ENCODE measurements around the gene CCDC57.

CCDC57 gene

DNA sequence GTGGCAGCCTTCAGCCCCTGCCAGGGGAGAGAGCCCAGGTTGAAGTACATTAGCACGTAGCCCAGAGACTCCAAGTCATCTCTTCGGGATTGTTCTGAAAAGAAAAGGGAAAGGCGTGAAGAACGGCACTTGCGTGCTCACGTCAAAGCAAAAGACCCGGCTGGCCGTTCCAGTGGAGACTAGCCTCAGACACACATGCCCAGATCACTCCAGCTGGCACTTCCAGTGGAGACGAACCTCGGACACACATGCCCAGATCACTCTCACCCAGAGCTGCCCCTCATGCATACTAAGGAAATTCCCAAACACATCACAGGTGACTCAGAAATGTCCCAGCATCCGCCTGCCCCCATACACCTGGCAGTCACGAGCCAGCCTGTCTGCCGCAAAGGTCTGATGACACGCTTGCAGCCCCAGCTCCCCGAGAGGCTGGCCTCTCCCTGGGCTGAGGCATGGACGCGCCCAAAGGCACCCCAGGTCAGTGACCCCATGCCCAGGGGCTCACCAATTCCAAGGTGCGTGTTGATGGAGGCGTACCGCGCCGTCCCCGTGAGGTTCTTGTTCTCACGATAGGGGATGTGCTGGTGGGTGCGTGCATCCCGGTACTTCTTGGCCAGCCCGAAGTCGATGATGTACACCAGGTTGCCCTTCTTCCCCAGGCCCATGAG is 40.0 kb upstream of the CCDC57 start:
- no peak overlapping the region for H2AFZ ChIP-seq (ENCODE audit: low read length, unreplicated experiment)
- no peak overlapping the region; the same call in 1 of the 2 replicates for H3K27ac ChIP-seq (ENCODE audit: low read depth, low read length)
- H3K36me3 ChIP-seq (ENCODE audit: insufficient read depth, low read length): peaks cover 71% of the 10 kb centered on the region
- H3K27me3 ChIP-seq (ENCODE audit: insufficient read depth, low read length): no peaks in the 10 kb centered on the region
- no peak overlapping the region for H3K4me3 ChIP-seq (ENCODE audit: low read depth, low read length)
- peaks cover 47% of the 10 kb centered on the region for H3K79me2 ChIP-seq (ENCODE audit: control insufficient read depth, insufficient read depth, low read length, unreplicated experiment)
- no peaks in the 10 kb centered on the region for H3K4me1 ChIP-seq (ENCODE audit: control insufficient read depth, insufficient read depth, low read length, unreplicated experiment)

- Histone ChIP-seq H3K27me3 (ENCODE audit: insufficient read depth, low read length) (no peaks in the 10 kb centered on the region), H3K79me2 (ENCODE audit: control insufficient read depth, insufficient read depth, low read length, unreplicated experiment) (peaks cover 31% of the 10 kb centered on the region), H2AFZ (ENCODE audit: low read length, unreplicated experiment) (no peak overlapping the region), H3K4me3 (ENCODE audit: low read depth, low read length) (no peak overlapping the region), H3K27ac (ENCODE audit: low read depth, low read length) (0 out of 2 replicates have a peak overlapping the region, but pooled peaks have one; percentile 2), H3K36me3 (ENCODE audit: insufficient read depth, low read length) (peaks cover 61% of the 10 kb centered on the region), H3K4me1 (ENCODE audit: control insufficient read depth, insufficient read depth, low read length, unreplicated experiment) (peaks cover 16% of the 10 kb centered on the region)
These were observed 38.3 kb upstream of the CCDC57 start for GRCh38 chr17:82250868-82251500.

- H2AFZ ChIP-seq (ENCODE audit: low read length, unreplicated experiment): no peak overlapping the region
- H3K79me2 ChIP-seq (ENCODE audit: control insufficient read depth, insufficient read depth, low read length, unreplicated experiment): peaks cover 21% of the 10 kb centered on the region
- peaks cover 25% of the 10 kb centered on the region for H3K4me1 ChIP-seq (ENCODE audit: control insufficient read depth, insufficient read depth, low read length, unreplicated experiment)
- H3K4me3 ChIP-seq (ENCODE audit: low read depth, low read length): no peak overlapping the region
- no peaks in the 10 kb centered on the region for H3K27me3 ChIP-seq (ENCODE audit: insufficient read depth, low read length)
- H3K36me3 ChIP-seq (ENCODE audit: insufficient read depth, low read length): peaks cover 61% of the 10 kb centered on the region
- no peak overlapping the region for H3K27ac ChIP-seq (ENCODE audit: low read depth, low read length)
These were observed 37.4 kb upstream of the CCDC57 start for GRCh38 chr17:82249896-82250581.

DNA sequence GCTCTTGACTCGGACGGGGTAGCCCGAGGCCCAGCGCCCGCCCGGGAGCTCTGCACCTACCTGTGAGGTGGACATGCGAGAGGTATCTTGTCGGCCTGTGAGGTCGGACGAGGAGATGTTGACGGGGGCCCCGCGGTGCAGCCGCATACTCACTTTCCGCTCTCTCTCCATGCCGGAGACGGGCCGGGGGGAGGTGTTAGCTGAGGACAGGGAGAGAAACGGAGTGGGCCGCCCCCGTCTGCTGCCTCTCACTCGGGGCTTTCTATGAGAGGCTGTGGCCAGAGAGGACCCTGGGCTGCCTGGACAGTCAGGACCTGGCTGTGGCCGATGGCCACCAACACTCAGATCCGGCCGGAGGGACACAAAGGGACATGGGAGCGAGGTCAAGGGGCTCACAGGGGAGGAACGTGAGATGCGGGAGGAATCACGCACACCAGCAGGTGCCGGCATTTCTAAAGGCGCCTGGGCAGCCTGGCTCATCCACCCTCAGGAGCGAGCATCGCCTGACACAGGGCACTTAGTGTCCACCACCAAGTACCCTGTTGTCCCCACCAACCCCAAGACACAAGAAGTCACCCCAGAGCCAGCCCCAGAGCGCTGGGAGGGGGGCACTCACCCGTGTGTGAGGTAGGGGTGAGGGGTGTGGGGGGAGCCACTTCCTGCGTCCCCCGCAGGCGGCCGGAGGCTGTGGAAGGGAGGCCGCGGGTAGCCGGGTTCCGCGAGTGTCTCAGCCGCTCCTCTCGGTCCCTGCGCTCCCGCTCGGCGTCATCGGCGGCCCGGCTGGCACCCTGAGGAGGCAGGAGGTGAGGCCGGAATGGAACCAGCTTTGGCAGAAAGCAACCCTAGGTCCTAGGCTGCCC is 36.4 kb upstream of the CCDC57 start:
- Histone ChIP-seq H3K27me3 (ENCODE audit: insufficient read depth, low read length) (no peaks in the 10 kb centered on the region), H2AFZ (ENCODE audit: low read length, unreplicated experiment) (no peak overlapping the region), H3K36me3 (ENCODE audit: insufficient read depth, low read length) (peaks cover 69% of the 10 kb centered on the region), H3K27ac (ENCODE audit: low read depth, low read length) (no peak overlapping the region), H3K4me3 (ENCODE audit: low read depth, low read length) (no peak overlapping the region), H3K79me2 (ENCODE audit: control insufficient read depth, insufficient read depth, low read length, unreplicated experiment) (peaks cover 21% of the 10 kb centered on the region), H3K4me1 (ENCODE audit: control insufficient read depth, insufficient read depth, low read length, unreplicated experiment) (peaks cover 27% of the 10 kb centered on the region)

- H3K27me3 ChIP-seq (ENCODE audit: insufficient read depth, low read length): no peaks in the 10 kb centered on the region
- peaks cover 74% of the 10 kb centered on the region for H3K36me3 ChIP-seq (ENCODE audit: insufficient read depth, low read length)
- H3K4me1 ChIP-seq (ENCODE audit: control insufficient read depth, insufficient read depth, low read length, unreplicated experiment): peaks cover 27% of the 10 kb centered on the region
- H3K79me2 ChIP-seq (ENCODE audit: control insufficient read depth, insufficient read depth, low read length, unreplicated experiment): peaks cover 17% of the 10 kb centered on the region
- no peak overlapping the region for H3K4me3 ChIP-seq (ENCODE audit: low read depth, low read length)
- peak overlapping the region; percentile 72 for H3K27ac ChIP-seq (ENCODE audit: low read depth, low read length)
- no peak overlapping the region for H2AFZ ChIP-seq (ENCODE audit: low read length, unreplicated experiment)
These were observed 35.4 kb upstream of the CCDC57 start for GRCh38 chr17:82247856-82248671.

- Histone ChIP-seq H3K79me2 (ENCODE audit: control insufficient read depth, insufficient read depth, low read length, unreplicated experiment) (peaks cover 10% of the 10 kb centered on the region), H3K4me1 (ENCODE audit: control insufficient read depth, insufficient read depth, low read length, unreplicated experiment) (peaks cover 32% of the 10 kb centered on the region), H2AFZ (ENCODE audit: low read length, unreplicated experiment) (no peak overlapping the region), H3K27ac (ENCODE audit: low read depth, low read length) (peak overlapping the region; percentile 72), H3K27me3 (ENCODE audit: insufficient read depth, low read length) (no peaks in the 10 kb centered on the region), H3K36me3 (ENCODE audit: insufficient read depth, low read length) (peaks cover 73% of the 10 kb centered on the region), H3K4me3 (ENCODE audit: low read depth, low read length) (no peak overlapping the region)
These were observed 34.7 kb upstream of the CCDC57 start for GRCh38 chr17:82247182-82247823.

GRCh38 chr17:82246365-82247181 is 33.9 kb upstream of the CCDC57 start:
- Histone ChIP-seq H3K79me2 (ENCODE audit: control insufficient read depth, insufficient read depth, low read length, unreplicated experiment) (peaks cover 8% of the 10 kb centered on the region), H3K27me3 (ENCODE audit: insufficient read depth, low read length) (no peaks in the 10 kb centered on the region), H3K27ac (ENCODE audit: low read depth, low read length) (peak overlapping the region; percentile 72), H2AFZ (ENCODE audit: low read length, unreplicated experiment) (no peak overlapping the region), H3K4me3 (ENCODE audit: low read depth, low read length) (no peak overlapping the region), H3K4me1 (ENCODE audit: control insufficient read depth, insufficient read depth, low read length, unreplicated experiment) (peaks cover 38% of the 10 kb centered on the region), H3K36me3 (ENCODE audit: insufficient read depth, low read length) (peaks cover 66% of the 10 kb centered on the region)

DNA sequence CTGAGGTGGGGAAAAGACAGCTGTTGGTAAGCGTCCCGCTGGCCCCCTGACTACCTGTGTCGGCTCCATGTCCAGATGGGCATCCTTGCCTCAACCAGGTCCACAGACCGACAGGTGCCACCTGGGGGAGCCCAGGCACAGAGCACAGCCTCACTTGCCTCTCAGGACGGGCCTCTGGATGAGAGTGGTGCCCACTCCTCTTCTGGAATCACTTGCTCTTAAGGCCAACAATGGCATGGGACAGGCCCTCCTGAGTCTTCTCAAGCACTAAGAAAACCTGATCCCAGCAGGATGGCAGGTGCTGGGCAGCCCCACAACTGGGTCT is 33.4 kb upstream of the CCDC57 start:
- H3K27me3 ChIP-seq (ENCODE audit: insufficient read depth, low read length): no peaks in the 10 kb centered on the region
- peak overlapping the region; percentile 72 for H3K27ac ChIP-seq (ENCODE audit: low read depth, low read length)
- peaks cover 44% of the 10 kb centered on the region for H3K4me1 ChIP-seq (ENCODE audit: control insufficient read depth, insufficient read depth, low read length, unreplicated experiment)
- no peak overlapping the region for H3K4me3 ChIP-seq (ENCODE audit: low read depth, low read length)
- H3K79me2 ChIP-seq (ENCODE audit: control insufficient read depth, insufficient read depth, low read length, unreplicated experiment): peaks cover 6% of the 10 kb centered on the region
- H3K36me3 ChIP-seq (ENCODE audit: insufficient read depth, low read length): peaks cover 60% of the 10 kb centered on the region
- H2AFZ ChIP-seq (ENCODE audit: low read length, unreplicated experiment): no peak overlapping the region

Measured in ACC112 (cell line).